HL-60 (cell line): ENCODE measurements around the gene MCEMP1.

ENCODE experiments used
- DNase-seq, 2 experiments: peaks; one replicate each; pipeline ENCODE4 v3.0.0-alpha.2; 2010 to 2020; ENCODE audit warnings: low read depth in 1 of 2, low spot score in 1 of 2
- H3K27ac ChIP-seq: fragments of 250-450 bp; sonication (Bioruptor Pico); replicated peaks from 2 replicates; pipeline ENCODE4 v1.5.1; 2020; ENCODE audit warnings: mild to moderate bottlenecking, moderate library complexity
- H3K27me3 ChIP-seq: fragments of 250-450 bp; sonication (Bioruptor Pico); 2 replicates; pipeline ENCODE4 v1.5.1; 2021; ENCODE audit warnings: mild to moderate bottlenecking, moderate library complexity; ENCODE audit not compliant: insufficient read depth, poor library complexity, severe bottlenecking
- H3K4me3 ChIP-seq: replicated peaks from 2 replicates; pipeline ENCODE4 v1.5.1; 2011; ENCODE audit warnings: mild to moderate bottlenecking, control low read depth, low read length; ENCODE audit not compliant: insufficient read depth
- CTCF ChIP-seq: IDR thresholded peaks from one replicate; pipeline ENCODE4 v1.5.1; 2011; ENCODE audit warnings: low read length, control low read depth, inconsistent platforms; ENCODE audit not compliant: insufficient read depth
- GABPA ChIP-seq: IDR thresholded peaks from 2 replicates; pipeline ENCODE4 v1.6.1; 2012; ENCODE audit warnings: low read depth
- POLR2AphosphoS5 ChIP-seq: IDR thresholded peaks from 2 replicates; pipeline ENCODE4 v1.6.1; 2012; ENCODE audit warnings: low read depth
- REST ChIP-seq: IDR thresholded peaks from 2 replicates; pipeline ENCODE4 v1.6.1; 2012; ENCODE audit warnings: low read depth; ENCODE audit not compliant: insufficient replicate concordance
- SPI1 ChIP-seq: IDR thresholded peaks from 2 replicates; pipeline ENCODE4 v1.6.1; 2012; ENCODE audit warnings: low read depth, mild to moderate bottlenecking, borderline replicate concordance

The MCEMP1 gene

GRCh38 chr19:7678971-7679751 lies 2.3 kb downstream of the MCEMP1 start:
- Histone ChIP-seq H3K27ac (peak overlapping the region; percentile 95), H3K27me3 (no peaks in the 10 kb centered on the region), H3K4me3 (peak overlapping the region; percentile 58)
- DNase-seq = peak; percentile 66 to 80
- peak; percentile 60 for TF ChIP-seq CTCF
- no peak for TF ChIP-seq GABPA

GRCh38 chr19:7679771-7680605 lies 3.1 kb downstream of the MCEMP1 start:
- DNase-seq = no peak
- peak overlapping the region; percentile 1; the same call in 1 of the 2 replicates for H3K4me3 ChIP-seq
- peak overlapping the region; percentile 95 for H3K27ac ChIP-seq
- TF ChIP-seq REST = no peak
- TF ChIP-seq CTCF = no peak
- TF ChIP-seq POLR2AphosphoS5 = no peak
- TF ChIP-seq GABPA = no peak
- no peak for TF ChIP-seq SPI1
- H3K27me3 ChIP-seq = no peaks in the 10 kb centered on the region

- Histone ChIP-seq H3K27ac (peak within 1 kb of the TSS; percentile 95), H3K27me3 (no peaks in the 10 kb centered on the region), H3K4me3 (peak within 1 kb of the TSS; percentile 95)
- peak; percentile 87 to 92 for DNase-seq
- TF ChIP-seq GABPA = no peak
- TF ChIP-seq CTCF = peak; percentile 61
- no peak for TF ChIP-seq REST
- TF ChIP-seq POLR2AphosphoS5 = 0 out of 2 replicates have a peak, but pooled peaks have one; percentile 47
- TF ChIP-seq SPI1 = no peak
Measured at GRCh38 chr19:7680606-7681339, 3.9 kb downstream of the MCEMP1 start, which contains the start of gene TRAPPC5. TRAPPC5 (plus strand) TSS chr19:7680833; CDS start chr19:7682254, 1,421 bp downstream.
